IPS-18a (cell line): ENCODE measurements around the gene SOX5.

Experiments used
- H3K27ac ChIP-seq: one replicate; pipeline ENCODE4 v1.5.1; 2013; ENCODE audit warnings: low read length
- H3K27me3 ChIP-seq: one replicate; pipeline ENCODE4 v1.6.1; 2013; ENCODE audit warnings: mild to moderate bottlenecking, low read length; ENCODE audit not compliant: control insufficient read depth, insufficient read depth
- H3K36me3 ChIP-seq: one replicate; pipeline ENCODE4 v1.6.1; 2013; ENCODE audit warnings: low read depth, low read length; ENCODE audit not compliant: control insufficient read depth
- H3K4me1 ChIP-seq: one replicate; pipeline ENCODE4 v1.6.1; 2013; ENCODE audit warnings: low read depth, low read length; ENCODE audit not compliant: control insufficient read depth
- H3K4me3 ChIP-seq: one replicate; pipeline ENCODE4 v1.5.1; 2013; ENCODE audit warnings: low read length
- H3K9ac ChIP-seq: one replicate; pipeline ENCODE4 v1.6.1; 2013; ENCODE audit warnings: mild to moderate bottlenecking, low read length, moderate library complexity
- H3K9me3 ChIP-seq: one replicate; pipeline ENCODE4 v1.6.1; 2013; ENCODE audit warnings: low read depth, low read length; ENCODE audit not compliant: control insufficient read depth

SOX5 gene

GRCh38 chr12:23949348-23950209 lies at the start of gene SOX5:
Gene SOX5 (minus strand): TSS chr12:23949670. CDS start chr12:23949601, 69 bp downstream.
- no peaks in the 10 kb centered on the region for H3K36me3 ChIP-seq
- H3K4me3 ChIP-seq = peak within 1 kb of the TSS; percentile 86
- H3K9me3 ChIP-seq = no peaks in the 10 kb centered on the region
- peaks cover 14% of the 10 kb centered on the region for H3K4me1 ChIP-seq
- H3K27ac ChIP-seq = no peak within 1 kb of the TSS
- H3K27me3 ChIP-seq = peaks cover 33% of the 10 kb centered on the region
- peak within 1 kb of the TSS; percentile 38 for H3K9ac ChIP-seq

GRCh38 chr12:23987046-23987445 lies 37.6 kb upstream of the SOX5 start:
- Histone ChIP-seq H3K4me1 (no peaks in the 10 kb centered on the region), H3K27me3 (no peaks in the 10 kb centered on the region), H3K36me3 (no peaks in the 10 kb centered on the region), H3K9me3 (no peaks in the 10 kb centered on the region), H3K27ac (no peak overlapping the region), H3K4me3 (no peak overlapping the region), H3K9ac (no peak overlapping the region)

- no peak overlapping the region for H3K27ac ChIP-seq
- no peaks in the 10 kb centered on the region for H3K9me3 ChIP-seq
- H3K36me3 ChIP-seq = no peaks in the 10 kb centered on the region
- H3K4me3 ChIP-seq = no peak overlapping the region
- H3K27me3 ChIP-seq = no peaks in the 10 kb centered on the region
- no peaks in the 10 kb centered on the region for H3K4me1 ChIP-seq
- no peak overlapping the region for H3K9ac ChIP-seq
Observed at GRCh38 chr12:23980826-23981225, 31.4 kb upstream of the SOX5 start.

- no peaks in the 10 kb centered on the region for H3K4me1 ChIP-seq
- no peaks in the 10 kb centered on the region for H3K27me3 ChIP-seq
- no peaks in the 10 kb centered on the region for H3K36me3 ChIP-seq
- no peak overlapping the region for H3K27ac ChIP-seq
- H3K9ac ChIP-seq = no peak overlapping the region
- H3K9me3 ChIP-seq = no peaks in the 10 kb centered on the region
- H3K4me3 ChIP-seq = no peak overlapping the region
Observed at GRCh38 chr12:23964812-23965211, 15.3 kb upstream of the SOX5 start.

- Histone ChIP-seq H3K9me3 (no peaks in the 10 kb centered on the region), H3K27me3 (no peaks in the 10 kb centered on the region)
Observed at GRCh38 chr12:23959826-23960225, 10.4 kb upstream of the SOX5 start.

GRCh38 chr12:23954332-23954731 lies 4.9 kb upstream of the SOX5 start:
- peaks cover 11% of the 10 kb centered on the region for H3K4me1 ChIP-seq
- peaks cover 20% of the 10 kb centered on the region for H3K27me3 ChIP-seq
- H3K36me3 ChIP-seq = no peaks in the 10 kb centered on the region
- no peak overlapping the region for H3K9ac ChIP-seq
- no peaks in the 10 kb centered on the region for H3K9me3 ChIP-seq
- no peak overlapping the region for H3K27ac ChIP-seq
- H3K4me3 ChIP-seq = no peak overlapping the region

More at GRCh38 chr12:23959826-23960225, 10.4 kb upstream of the SOX5 start:
- no peaks in the 10 kb centered on the region for H3K36me3 ChIP-seq
- no peak overlapping the region for H3K4me3 ChIP-seq
- no peak overlapping the region for H3K27ac ChIP-seq
- H3K4me1 ChIP-seq = no peaks in the 10 kb centered on the region
- H3K9ac ChIP-seq = no peak overlapping the region

GRCh38 chr12:23952071-23952470 lies 2.6 kb upstream of the SOX5 start:
- Histone ChIP-seq H3K9me3 (no peaks in the 10 kb centered on the region), H3K27ac (no peak overlapping the region), H3K4me1 (peaks cover 14% of the 10 kb centered on the region), H3K4me3 (no peak overlapping the region), H3K27me3 (peaks cover 33% of the 10 kb centered on the region), H3K36me3 (no peaks in the 10 kb centered on the region), H3K9ac (no peak overlapping the region)

DNA sequence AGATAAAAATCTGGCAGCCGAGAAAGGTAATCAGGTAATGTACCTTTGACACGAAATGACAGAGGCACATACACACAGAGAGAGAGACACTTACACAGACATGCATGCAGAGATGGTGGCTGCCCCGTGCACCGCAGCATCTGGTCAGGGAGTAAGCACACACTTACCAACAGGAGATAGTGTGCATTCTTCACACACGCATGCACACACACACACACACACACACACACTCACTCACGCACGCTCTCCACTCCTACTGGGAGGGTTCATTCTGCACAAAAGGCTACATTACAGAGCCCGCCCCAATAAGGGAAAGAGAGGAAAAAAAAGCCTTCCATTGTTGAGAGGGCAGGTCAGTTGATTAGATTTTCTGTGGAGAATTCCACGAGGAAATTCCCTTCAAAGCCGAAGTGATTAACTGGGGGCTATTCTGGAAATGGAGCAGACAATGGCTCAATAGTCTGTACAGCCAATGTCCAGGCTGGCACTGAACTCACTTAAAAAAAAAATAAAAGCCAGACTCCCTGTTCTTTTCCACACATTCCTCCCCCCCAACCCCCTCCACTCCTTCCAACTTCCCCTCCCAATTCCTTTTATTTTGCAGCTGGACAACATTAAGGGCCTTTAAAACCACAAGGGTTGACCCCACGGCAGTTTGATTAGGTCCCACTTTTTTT lies 1.4 kb upstream of the SOX5 start:
- Histone ChIP-seq H3K27me3 (peaks cover 33% of the 10 kb centered on the region), H3K4me3 (peak overlapping the region; percentile 86), H3K9me3 (no peaks in the 10 kb centered on the region), H3K36me3 (no peaks in the 10 kb centered on the region), H3K27ac (no peak overlapping the region), H3K4me1 (peaks cover 14% of the 10 kb centered on the region), H3K9ac (peak overlapping the region; percentile 38)

- Histone ChIP-seq H3K9ac (peak overlapping the region; percentile 38), H3K9me3 (no peaks in the 10 kb centered on the region), H3K36me3 (no peaks in the 10 kb centered on the region), H3K4me3 (peak overlapping the region; percentile 86), H3K4me1 (peaks cover 14% of the 10 kb centered on the region), H3K27ac (no peak overlapping the region), H3K27me3 (peaks cover 33% of the 10 kb centered on the region)
Observed at GRCh38 chr12:23950210-23950774, 822 bp upstream of the SOX5 start.

DNA sequence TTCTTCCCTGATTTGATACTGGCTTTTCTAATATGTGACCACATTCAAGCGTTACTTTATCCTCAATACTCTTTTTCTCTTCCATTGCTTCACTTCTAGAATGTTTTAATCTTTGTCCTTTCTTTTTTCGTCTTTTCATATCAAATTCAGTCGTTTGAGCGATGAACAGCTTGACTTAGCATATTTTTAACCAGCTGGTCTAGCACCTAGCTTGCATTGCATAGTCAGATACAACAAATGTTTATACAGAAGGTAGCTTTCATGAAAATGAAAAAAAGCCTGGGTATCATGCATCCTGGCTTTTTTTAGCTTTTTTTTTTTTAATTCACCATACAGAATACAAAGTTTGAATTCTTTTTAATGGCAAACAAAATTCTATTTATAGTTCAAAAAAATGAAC lies 1.2 kb downstream of the SOX5 start:
- peaks cover 33% of the 10 kb centered on the region for H3K27me3 ChIP-seq
- peaks cover 14% of the 10 kb centered on the region for H3K4me1 ChIP-seq
- H3K9me3 ChIP-seq = no peaks in the 10 kb centered on the region
- no peaks in the 10 kb centered on the region for H3K36me3 ChIP-seq
- H3K4me3 ChIP-seq = peak overlapping the region; percentile 86
- H3K9ac ChIP-seq = no peak overlapping the region
- H3K27ac ChIP-seq = no peak overlapping the region

DNA sequence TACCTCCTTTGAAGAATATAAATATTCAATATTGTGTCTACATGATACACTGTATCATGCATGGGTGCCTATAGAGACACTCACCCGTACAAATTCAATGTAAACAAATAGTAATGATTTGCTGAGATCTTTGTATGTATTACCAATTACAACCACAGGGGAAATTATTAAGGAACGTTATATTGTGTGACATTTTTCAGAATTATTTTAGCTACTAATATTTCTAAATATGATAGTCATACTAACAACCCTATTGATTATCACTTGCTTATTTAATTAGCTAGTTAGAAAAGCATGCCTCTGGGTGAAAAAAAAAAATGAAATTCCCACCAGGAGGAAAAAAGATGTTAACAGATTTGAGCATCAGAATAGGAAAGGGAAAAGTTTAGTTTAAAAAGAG lies 2.1 kb downstream of the SOX5 start:
- H3K4me3 ChIP-seq = no peak overlapping the region
- H3K27me3 ChIP-seq = peaks cover 33% of the 10 kb centered on the region
- H3K9me3 ChIP-seq = no peaks in the 10 kb centered on the region
- H3K36me3 ChIP-seq = no peaks in the 10 kb centered on the region
- H3K9ac ChIP-seq = no peak overlapping the region
- peaks cover 14% of the 10 kb centered on the region for H3K4me1 ChIP-seq
- H3K27ac ChIP-seq = no peak overlapping the region
